GM18505 (cell line): Measurements from ENCODE around the gene KANK4.
"Not testable (repeated sequence)": the region's sequence is repeated elsewhere in the genome, so short reads cannot be mapped to it uniquely, and the experiment has no call there.

ENCODE experiments used
- ATAC-seq: cut with Tn5 transposase; IDR thresholded peaks from one replicate; pipeline ENCODE4 v1.9.1; 2021; ENCODE audit not compliant: unreplicated experiment
- POLR2A ChIP-seq: IDR thresholded peaks from 4 replicates; pipeline ENCODE4 v1.6.1; 2011; ENCODE audit warnings: borderline replicate concordance; ENCODE audit not compliant: insufficient read depth, insufficient read length; ENCODE audit errors: extremely low read depth

KANK4 gene

DNA sequence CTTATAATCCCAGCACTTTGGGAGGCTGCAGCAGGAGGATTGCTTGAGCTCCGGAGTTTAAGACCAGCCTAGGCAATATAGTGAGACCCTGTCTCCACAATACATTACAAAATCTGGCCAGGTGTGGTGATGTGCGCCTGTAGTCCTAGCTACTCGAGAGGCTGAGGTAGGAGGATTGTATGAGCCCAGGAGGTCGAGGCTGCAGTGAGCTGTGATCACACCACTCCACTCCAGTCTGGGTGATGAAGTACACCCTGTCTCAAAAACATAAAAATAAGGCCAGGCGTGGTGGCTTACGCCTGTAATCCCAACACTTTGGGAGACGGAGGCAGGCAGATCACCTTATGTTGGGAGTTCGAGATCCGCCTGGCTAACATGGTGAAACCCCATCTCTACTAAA lies 96.9 kb downstream of the KANK4 start:
- TF ChIP-seq POLR2A, result no peak
- no peak for ATAC-seq

DNA sequence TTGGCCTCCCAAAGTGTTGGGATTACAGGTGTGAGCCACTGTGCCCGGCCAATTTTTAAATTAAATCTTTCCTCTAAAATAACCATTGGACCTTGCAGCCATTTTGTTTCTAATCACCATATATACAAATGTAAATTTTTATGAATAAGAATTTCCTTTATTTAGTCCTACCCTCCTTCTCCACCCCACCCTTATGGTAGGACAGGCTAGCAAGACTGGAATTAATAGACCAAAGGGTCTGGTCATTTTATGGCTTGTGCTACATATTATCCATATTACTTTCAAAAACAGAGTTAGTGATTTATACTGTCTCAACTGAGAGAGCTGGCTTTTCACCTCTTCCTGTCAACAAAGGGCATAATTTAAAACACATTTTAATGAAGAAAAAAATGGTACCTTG lies 98.1 kb downstream of the KANK4 start:
- ATAC-seq, result no peak
- no peak for TF ChIP-seq POLR2A

- ATAC-seq, result not testable (repeated sequence)
These were observed 98.8 kb downstream of the KANK4 start for GRCh38 chr1:62220456-62220855.

GRCh38 chr1:62218604-62219003 lies 100.6 kb downstream of the KANK4 start:
- TF ChIP-seq POLR2A, result no peak

DNA sequence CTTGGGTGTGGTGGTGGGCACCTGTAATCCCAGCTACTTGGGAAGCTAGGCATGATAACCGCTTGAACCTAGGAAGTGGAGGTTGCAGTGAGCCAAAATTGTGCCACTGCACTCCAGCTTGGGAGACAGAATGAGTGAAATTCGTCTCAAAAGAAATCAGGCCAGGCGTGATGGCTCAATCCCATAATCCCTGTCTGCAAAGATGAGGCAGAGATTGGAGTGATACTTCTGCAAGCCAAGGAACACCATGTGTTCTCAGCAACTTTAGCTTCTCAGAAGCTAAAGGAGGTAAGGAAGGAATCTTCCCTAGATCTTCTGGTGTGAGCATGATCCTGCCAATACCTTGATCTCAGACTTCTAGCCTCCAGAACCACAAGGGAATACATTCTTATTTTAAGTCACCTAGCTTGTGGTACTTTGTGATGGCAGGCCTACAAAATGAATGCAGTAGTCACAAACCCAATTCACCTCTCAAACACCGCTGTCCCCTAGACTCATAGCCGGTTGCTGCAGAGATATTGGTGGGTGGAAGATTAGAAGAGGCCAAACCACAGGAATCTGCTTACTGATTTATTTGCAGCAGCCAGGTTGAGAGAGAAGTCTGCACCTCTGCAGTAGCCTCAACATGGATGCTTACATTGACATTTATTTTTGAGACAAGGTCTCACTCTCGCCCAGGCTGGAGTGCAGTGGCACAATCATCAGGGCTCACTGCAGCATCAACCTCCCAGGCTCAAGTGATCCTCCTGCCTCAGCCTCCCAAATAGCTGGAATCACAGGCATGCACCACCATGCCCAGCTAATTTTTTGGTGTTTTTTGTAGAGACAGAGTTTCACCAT lies 105.9 kb downstream of the KANK4 start:
- ATAC-seq, result no peak
- TF ChIP-seq POLR2A, result no peak

More at GRCh38 chr1:62218604-62219003, 100.6 kb downstream of the KANK4 start:
- no peak for ATAC-seq

DNA sequence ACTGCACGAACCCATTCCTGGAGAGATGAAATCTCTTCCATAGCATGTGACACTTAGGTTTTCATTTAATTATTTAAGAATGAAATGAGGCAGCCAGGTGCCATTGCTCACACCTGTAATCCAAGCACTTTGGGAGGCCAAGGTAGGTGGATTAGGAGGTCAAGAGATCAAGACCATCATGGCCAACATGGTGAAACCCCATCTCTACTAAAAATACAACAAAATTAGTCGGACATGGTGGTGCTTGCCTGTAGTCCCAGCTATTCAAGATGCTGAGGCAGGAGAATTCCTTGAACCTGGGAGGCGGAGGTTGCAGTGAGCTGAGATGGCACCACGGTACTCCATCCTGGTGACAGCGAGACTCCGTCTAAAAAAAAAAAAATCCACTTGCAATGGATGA lies 106.8 kb downstream of the KANK4 start:
- no peak for ATAC-seq
- no peak for TF ChIP-seq POLR2A

- no peak for TF ChIP-seq POLR2A
- no peak for ATAC-seq
These were observed 108.3 kb downstream of the KANK4 start for GRCh38 chr1:62210960-62211359.

- ATAC-seq, result no peak
- TF ChIP-seq POLR2A, result no peak
These were observed 109.2 kb downstream of the KANK4 start for GRCh38 chr1:62209931-62210595.

DNA sequence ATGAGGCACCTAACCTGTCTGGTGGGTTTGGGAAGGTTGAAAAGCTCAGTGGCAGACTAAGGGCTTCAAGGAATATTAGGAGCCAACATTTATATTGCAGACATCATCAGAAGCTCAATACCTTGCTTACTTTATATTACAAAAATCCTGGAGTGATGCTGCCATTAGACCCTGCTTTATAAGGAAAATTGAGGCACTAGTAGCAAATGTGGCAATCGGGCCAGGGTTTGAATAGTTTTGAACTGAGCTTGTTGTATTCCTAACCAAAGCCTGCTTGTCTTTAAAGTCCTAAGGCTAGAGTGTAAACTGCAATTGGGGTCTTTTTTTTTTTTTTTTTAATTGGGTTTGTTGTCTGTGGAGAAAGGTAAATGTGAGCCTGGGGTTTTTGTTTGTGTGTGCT lies 110.3 kb downstream of the KANK4 start:
- ATAC-seq, result no peak
- no peak for TF ChIP-seq POLR2A

GRCh38 chr1:62208087-62208486 lies 111.1 kb downstream of the KANK4 start:
- TF ChIP-seq POLR2A, result no peak
- ATAC-seq, result no peak

- ATAC-seq, result no peak
- no peak for TF ChIP-seq POLR2A
These were observed 112.0 kb downstream of the KANK4 start for GRCh38 chr1:62207187-62207586.

GRCh38 chr1:62198781-62199125 lies 120.5 kb downstream of the KANK4 start:
- no peak for ATAC-seq
- TF ChIP-seq POLR2A, result no peak

- ATAC-seq, result no peak
- no peak for TF ChIP-seq POLR2A
These were observed 121.0 kb downstream of the KANK4 start for GRCh38 chr1:62198069-62198780.
